HG03520 (cell line): ENCODE results near the gene TOGARAM2.

ENCODE experiments used
- ATAC-seq: cut with Tn5 transposase; IDR thresholded peaks from one replicate; pipeline ENCODE4 v1.9.1; 2021; ENCODE audit warnings: mild to moderate bottlenecking, moderate library complexity; ENCODE audit not compliant: unreplicated experiment

Gene TOGARAM2

GRCh38 chr2:29016504-29016903 is 35.4 kb downstream of the TOGARAM2 start:
- no peak for ATAC-seq

- ATAC-seq = no peak
These were observed 36.8 kb downstream of the TOGARAM2 start for GRCh38 chr2:29017716-29018435.

GRCh38 chr2:29021886-29022285 is 40.8 kb downstream of the TOGARAM2 start:
- ATAC-seq = no peak

DNA sequence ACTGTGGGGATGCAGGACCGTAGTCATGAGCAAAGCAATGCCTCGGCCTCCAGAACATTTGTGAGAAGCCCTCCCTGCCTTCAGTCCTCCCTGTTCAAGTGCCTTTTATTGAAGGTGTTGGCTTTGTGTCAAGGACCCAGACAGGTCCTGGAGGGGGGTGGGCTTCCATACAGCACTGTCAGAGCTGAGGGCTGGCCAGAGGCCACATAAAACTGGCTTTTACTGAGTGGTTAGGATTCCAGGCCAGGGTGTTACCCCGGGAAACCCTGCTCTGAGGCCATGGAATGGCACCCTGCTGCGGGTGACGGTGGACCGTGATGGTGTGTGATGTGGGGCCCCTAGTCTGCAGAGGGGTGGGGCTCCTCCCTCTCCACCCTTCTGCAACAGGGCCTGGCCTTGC is 41.6 kb downstream of the TOGARAM2 start:
- no peak for ATAC-seq

DNA sequence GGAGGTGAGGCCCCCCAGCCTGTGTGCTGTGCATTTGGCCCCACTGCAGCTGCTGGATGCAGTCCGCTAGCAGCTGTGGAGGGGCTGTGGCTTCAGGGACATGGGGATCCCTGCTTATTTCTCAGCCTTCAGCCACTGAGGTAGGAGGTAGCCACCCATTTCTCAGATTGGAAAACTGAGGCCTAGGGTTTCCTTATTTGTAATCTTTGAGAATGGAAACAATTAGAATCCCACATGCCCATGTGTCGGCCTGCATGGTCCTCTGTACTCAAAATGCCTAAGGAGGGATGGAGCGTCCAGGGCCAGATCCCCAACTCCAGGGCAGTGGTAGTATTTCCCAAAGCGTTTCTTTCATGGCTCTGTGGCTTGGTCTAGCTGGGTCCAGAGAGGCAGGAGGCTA is 42.1 kb downstream of the TOGARAM2 start:
- ATAC-seq = no peak

DNA sequence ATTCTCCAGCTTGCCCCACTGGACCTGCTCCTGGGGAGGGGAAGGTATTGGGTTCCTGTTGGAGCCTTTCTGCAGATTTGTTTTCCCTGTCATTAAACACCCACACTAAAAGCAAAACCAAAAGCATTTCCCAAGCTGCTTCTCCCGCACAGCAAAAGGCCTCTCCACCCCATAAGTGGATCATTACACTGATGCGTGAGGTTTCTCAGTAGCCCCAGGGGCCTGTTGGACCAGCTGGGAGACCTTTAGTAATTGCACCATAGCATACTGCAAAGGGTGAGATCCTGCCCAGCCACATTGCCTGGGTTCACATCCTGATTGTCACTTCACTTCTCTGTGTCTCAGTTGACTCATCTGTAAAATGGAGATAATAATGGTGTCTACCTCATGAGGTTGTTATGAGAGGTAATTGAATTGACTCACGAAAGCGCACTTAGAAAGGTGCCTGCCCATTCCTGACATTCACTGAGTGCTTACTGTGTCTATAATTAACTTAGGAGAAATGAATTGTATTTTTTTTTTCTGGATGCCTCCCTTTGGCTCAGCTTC is 43.9 kb downstream of the TOGARAM2 start:
- no peak for ATAC-seq

DNA sequence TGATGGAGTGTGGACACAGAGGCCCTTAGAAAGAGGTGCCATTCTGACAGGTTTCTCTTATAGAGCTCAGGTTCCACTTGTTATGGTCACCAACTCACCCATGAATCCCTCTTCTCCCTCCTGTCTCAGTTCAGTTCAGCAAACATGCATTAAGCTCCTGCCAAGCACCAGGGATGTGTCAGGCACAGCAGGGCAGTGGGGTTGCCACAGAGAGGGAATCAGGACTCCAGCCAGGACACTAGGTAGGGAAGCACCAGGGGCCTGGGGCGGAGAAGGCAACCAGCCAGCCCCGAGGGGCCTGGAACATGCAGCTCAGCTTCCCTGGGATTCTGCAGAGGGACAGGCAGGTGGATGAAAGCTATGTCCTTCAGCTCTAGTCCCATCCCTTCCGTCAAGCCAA is 44.6 kb downstream of the TOGARAM2 start:
- ATAC-seq = no peak

DNA sequence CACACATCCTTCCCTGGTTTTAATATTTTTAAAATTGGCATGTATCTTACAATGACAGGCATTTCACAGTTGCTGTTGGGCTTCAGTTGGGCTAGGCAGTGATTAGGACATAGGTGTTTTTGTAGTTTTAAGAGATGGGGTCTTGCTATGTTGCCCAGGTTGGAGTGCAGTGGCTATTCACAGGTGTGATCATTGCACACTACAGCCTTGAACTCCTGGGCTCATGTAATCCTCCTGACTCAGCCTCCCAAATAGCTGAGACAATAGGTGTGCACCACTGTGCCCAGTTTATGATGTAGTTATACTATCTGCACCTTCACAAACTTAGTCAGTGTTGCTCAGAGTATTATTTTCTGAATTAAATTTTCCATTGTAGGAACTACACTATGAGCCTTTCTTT is 49.9 kb downstream of the TOGARAM2 start:
- ATAC-seq = no peak

GRCh38 chr2:29032189-29032588 is 51.1 kb downstream of the TOGARAM2 start:
- ATAC-seq = no peak

DNA sequence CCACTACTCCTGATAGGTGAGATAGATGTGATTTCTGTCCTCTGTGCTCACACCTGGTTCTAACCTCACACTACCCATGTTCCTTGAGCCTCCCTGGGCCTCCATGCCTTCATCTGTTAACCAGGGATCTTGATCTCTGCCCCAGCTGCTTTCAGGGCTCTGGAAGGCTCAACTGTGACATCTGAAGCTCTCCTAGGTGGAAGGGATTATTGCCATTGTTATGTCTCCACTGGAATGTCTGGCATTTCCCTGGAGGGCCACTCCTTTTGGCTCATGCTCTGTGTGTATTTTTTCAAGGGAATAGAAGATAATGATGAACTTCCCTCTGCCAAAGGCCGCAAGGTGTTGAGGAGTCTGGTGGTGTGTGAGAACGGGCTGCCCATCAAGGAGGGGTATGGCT is 52.1 kb downstream of the TOGARAM2 start:
- no peak for ATAC-seq

DNA sequence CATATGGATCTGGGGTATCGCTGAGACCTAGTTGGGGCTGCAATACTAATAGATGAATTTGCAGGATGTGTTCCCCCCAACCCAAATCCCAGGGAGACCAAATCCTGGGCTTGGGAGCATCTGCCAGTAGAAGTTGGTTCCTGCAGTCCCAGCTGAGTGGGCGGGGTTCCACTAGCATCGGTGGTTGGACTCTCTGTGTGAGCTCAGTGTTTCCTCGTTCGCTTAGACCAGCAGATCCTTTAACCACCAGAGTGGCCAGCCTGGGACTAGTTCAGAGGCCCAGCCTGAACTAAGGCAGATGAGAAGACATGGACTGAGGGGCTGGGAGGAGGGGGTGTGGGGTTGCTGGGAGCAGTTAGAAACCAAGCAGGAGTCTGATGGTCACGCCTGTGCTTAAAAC is 52.6 kb downstream of the TOGARAM2 start:
- ATAC-seq = no peak

GRCh38 chr2:29035016-29035745 is 54.1 kb downstream of the TOGARAM2 start:
- ATAC-seq = no peak

DNA sequence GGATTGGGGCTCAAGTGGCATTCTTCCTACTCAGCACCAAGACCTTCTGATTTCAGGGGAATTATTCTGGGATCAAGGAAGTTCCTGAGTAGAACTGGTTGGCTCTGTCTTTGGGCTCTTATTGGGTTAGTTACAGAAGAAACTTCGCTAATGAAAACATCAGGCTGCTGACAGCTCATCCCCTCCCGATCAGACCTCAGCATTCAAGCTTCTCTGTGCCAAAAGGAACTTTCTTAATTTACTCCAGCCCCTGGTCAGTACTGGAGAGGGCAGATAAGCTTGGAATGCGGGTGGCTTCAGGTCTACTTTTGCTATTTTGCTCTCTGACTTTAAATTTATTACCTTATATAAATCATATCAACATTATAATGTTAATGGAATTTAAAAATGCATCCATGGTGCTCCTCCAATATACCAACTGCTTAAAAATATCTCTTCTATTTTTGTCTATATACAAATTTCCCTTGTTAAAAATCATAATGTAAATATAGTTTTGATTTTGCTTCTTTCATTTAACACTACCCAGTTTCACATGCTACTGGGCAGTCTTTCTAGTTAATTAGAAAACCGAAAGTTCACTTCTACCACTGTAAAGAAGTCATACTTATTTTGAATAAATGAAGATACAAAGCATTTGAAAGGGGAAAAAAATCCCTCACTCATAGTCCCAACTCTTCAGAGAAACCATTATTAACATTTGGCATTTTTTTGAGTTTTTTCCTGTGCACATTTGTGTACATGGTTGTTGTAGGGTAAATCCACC is 58.8 kb downstream of the TOGARAM2 start:
- ATAC-seq = no peak

DNA sequence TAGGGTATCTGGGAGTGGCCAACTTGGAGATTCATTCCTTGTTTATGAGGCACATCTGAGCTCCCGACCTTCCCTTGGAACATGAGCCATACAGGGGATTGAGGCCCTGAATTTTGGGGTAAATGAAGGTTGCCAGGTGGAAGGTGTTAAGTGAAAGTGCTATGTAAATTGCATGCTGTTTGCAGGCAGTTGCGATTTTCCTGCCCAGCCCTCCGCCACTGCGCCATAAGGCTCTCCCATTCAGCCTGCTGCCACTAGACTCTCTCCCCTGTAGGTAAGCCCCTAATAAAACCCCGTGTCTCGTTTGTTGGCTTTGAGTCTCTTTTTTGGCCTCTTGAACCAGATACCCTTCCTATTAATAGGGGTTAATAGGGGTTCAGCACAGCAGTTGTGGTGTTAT is 59.5 kb downstream of the TOGARAM2 start:
- no peak for ATAC-seq

- ATAC-seq = no peak
These were observed 60.1 kb downstream of the TOGARAM2 start for GRCh38 chr2:29041161-29041660.

DNA sequence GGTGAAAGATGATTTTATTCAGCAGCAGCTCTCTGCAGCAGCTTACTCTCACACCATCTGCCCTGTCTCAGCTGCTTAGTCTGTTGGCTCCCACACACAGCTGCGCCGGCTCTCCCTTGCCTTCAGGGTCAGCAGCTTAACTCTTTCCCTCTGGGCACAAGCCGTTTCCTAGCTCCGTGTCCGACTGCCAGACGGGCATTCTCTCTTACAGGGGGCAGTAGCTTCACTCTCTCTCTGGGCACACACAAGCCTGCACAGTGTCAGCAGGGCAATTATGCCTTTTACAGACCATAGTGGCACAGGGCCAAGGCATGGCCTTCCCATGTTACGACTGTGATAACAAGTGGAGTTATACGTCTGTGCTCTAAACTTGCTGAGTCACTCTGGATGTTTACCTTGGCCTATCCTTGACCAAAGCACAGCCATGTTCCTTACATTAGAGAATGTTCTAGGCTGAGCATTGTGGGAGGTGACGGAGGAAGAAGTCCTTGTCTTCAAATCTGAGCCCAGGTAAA is 61.5 kb downstream of the TOGARAM2 start:
- ATAC-seq = no peak

DNA sequence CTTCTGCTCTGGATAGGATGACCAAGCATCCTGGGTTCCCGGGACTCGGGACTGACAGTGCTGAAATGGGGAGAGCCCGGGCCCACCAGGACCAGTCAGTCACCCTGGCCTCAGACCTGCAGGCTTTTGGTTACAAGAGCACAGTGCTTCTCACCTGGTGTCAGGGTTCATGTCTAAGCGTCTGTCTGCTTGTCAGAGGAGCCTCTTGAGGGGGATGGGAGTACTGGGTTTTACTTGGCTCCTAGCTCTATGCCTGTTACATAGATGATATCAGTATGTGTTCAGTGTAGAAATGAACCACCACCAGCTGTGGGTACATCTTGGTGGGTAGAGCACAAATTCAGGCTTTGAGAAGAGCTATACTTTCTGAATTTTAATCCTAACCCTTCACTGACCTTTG is 63.4 kb downstream of the TOGARAM2 start:
- no peak for ATAC-seq

GRCh38 chr2:29046321-29046720 is 65.2 kb downstream of the TOGARAM2 start:
- no peak for ATAC-seq

DNA sequence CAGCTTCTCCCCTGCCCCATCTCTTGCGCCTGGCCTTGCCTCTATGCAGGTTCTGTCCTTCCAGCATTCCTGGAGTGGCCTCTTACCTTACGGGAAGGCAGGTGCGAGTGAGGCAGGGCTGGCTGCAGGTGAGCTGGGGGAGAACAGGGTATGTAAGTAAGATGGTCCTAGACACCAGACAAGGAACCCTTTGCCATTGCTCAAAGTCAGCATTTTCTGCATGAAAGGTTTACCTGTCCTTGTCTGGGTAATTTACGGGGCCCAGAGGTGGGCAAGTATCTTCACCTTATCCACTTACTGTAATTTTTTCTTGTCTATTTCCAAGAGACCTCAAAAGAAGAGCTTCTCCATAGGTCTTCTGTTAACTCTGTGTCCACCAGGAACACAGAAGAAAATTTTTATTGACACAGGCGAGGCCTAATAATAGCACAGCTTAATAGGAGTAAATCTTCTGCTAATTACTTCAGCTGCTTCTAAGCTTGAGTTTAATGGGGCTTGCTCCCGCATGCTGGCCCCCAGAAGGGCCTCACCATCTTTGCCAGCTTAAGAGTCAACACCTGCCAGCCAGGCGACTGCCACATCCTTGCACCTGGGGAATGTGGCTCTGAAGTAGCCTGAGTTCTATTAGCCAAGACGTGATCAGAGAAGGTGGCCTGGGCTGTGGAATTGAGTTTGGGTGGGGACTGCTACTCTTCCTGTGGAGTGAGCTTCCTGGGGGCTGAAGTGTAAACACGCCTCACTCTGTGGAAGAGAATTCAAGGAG is 66.2 kb downstream of the TOGARAM2 start:
- ATAC-seq = no peak

GRCh38 chr2:29050591-29050990 is 69.5 kb downstream of the TOGARAM2 start:
- ATAC-seq = no peak
